ENCODE measurements around the gene MRPL42.
"Not testable (repeated sequence)": the region's sequence is repeated elsewhere in the genome, so short reads cannot be mapped to it uniquely, and the experiment has no call there.

MRPL42 gene

DNA sequence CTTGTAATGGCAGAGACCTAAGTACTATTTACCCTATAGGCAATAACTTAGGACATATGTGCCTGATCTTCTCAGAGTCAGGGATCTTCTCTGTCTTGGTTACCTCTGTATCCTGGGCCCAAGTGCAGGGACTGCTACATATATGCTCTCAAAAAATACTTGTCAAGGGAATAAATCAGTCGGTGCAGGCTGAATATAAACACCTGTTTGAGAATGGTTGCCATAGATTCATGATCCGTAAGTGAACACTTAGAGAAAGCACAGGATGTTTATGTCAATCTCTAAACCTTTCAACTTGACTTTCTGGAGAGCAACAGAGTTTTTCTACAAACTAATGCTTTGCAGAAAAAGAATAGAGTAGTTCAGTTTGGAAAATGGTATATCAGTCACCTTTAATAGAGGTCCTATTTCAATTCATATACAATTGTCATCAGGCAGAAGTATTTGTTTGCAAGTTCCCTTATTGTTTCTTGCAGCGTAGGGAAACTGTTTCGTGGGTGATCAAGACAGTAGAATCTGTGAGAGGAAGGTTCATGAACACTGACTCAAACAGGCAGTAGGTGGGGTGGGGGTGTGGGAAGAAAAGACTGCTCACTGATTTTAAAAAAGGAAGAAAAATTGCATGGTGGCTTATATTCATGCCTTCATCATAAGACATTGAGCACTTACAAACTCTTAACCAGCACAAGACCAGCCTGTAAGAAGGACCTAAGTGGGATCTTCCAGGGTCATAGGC is 19.6 kb upstream of the MRPL42 start:
- no peak for FAIRE-seq

DNA sequence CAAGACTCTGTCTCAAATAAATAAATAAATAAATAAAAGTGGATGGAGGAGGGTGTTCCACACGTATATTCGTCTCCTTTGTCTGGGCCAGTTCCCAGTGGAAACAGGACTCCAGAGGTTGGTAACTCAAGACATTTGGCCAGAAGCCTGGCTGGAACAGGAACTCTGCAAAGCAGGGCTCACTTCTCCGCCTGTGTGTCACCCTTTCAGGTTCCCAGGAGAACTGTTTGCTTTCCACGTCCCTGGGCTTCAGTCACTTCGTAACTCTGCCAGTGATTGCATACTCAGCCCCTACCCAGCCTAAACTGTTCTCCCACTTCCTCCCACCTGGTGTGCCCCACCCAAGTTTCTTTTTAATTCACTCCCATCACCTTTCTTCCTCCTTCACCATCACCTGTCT is 18.5 kb upstream of the MRPL42 start:
- no peak for FAIRE-seq

DNA sequence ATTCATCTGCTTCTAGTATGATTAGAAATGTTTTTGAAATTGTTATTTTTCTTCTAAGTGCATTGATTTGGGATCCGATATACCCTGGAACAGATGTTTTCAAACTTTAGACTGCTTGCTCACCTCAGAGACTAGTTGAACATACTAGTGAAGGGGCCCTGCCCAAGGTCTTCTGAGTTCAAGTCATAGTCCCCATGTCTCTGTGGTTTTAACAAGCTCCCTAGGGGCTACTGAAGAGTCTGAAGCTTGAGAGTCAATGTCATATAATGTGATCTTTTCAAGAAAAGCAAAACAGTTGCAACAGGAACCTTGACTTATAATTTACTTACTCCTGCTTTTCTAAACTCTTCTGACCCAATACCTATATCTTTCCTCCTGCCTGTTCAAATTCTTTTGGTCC is 18.0 kb upstream of the MRPL42 start:
- no peak for FAIRE-seq

DNA sequence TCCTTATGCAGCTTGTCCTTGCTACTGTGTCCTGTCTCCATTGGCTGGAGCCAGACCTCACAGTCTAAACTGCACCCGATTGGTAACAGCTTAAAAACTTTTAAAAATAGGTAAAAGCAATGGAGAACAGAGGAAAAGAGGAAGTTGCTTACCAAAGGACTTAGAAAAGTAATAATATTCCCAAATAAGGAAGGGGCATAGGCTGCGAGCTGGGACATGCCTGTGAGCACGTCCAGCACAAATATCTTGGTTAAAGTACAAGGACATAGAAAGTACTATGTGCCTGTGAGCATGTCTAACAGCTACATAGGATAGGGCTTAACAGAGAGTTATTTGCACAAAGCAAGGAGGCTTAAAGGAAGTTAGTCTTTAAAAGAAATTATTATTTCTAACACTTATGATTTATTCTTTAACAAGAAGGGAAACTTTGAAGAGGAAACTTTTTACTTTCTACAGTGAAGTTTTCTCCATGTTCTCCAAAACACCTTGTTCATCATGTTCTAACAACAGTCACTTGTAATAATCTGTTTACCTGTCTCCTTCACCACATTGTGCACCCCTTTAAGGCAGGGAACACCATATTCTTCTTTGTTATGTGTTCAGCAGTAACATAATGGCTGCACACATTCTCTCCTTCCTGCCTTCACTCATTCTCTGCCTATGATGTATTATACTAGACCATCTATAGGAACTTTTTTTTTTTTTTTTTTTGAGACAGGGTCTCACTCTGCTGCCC is 15.7 kb upstream of the MRPL42 start:
- FAIRE-seq = no peak

DNA sequence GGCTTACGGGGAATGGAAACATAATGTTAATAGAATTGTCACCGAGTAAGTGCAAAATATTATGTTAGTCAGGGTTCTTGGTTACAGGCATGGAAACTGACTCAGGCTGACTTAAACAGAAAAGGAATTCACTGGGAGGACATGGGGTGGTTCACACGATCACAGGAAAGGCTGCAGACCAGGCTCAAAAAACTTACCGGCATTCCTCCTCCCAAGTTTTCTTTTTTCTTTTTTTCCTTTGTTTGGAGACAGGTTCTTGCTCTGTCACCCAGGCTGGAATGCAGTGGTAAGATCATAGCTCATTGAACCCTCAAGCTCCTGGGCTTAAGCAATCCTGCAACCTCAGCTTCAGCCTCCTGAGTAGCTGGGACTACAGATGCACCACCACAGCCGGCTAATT is 13.7 kb upstream of the MRPL42 start:
- FAIRE-seq = no peak

DNA sequence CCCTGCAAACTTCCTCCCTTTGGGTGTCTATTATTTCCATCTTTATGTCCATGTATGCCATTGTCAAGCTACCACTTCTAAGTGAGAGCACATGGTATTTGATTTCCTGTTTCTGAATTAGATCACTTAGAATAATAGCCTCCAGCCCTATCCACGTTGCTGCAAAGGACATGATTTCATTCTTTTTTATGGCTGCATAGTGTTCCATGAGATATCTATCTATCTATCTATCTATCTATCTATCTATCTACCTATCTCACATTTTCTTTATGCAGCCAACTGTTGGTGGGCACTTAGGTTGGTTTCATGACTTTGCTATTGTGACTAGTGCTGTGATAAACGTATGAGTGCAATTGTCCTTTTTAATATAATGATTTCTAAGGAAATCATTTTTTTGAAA is 11.2 kb upstream of the MRPL42 start:
- no peak for FAIRE-seq

DNA sequence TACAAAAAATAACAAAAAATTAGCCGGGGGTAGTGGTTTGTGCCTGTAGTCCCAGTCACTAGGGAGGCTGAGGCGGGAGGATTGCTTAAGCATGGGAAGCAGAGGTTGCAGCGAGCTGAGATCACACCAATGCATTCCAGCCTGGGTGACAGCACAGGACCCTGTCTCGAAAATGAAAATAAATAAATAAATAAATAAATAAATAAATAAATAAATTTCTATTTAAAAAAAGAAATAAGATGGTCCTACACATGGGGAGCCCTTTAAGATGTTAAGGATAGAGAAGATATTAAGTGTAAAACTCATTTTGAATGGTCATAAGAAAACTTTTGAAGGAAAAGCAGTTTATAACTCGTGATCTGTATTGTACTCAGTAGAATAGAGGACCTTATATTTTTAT is 8.2 kb upstream of the MRPL42 start:
- no peak for FAIRE-seq

DNA sequence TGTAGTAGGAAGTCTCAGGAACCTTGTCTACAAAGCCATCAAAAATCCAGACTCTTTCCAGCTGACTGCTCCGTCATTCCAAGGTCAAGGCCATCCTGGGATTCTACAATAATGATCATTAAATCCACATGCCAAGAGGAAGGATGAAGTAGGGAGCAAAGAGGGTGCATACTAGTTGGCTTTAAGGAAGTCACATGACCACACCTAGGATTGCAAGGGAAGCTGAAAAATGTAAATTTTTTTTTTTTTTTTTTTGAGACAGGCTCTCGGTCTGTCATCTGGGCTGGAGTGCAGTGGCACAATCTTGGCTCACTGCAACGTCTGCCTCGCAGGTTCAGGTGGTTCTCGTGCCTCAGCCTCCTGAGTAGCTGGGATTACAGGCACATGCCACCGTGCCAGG is 7.3 kb upstream of the MRPL42 start:
- no peak for FAIRE-seq

DNA sequence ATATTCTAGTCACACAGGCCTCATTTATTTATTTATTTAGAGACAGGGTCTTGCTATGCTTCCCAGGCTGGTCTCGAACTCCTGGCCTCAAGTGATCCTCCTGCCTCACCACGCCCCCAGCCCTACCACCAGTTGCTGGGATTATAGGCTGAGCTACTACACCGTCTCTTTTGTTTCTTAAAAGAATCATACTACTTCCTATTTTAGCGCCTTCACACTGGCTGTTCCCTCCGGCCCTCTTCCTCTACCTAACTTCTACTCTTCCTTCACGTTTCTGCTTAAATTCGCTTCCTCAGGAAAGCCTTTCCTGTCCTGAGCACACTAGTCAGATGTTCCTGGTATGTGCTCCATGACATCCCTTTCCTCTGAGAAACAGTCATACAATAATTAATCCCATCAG is 6.4 kb upstream of the MRPL42 start:
- FAIRE-seq = no peak

DNA sequence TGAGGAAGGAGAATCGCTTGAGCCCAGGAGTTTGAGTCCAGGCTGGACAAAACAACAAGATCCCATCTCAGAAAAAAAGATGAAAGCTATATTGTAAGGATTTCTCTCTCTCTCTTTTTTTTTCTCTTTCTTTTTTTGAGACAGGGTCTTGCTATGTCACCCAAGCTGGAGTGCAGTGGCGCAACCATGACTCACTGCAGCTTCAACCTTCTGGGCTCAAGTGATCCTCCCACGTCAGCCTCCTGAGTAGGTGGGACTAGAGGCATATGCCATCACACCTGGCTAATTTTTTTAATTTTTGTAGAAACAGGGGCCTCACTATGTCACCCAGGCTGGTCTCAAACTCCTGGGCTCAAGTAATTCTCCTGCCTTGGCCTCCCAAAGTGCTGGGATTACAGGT is 5.8 kb upstream of the MRPL42 start:
- no peak for FAIRE-seq

DNA sequence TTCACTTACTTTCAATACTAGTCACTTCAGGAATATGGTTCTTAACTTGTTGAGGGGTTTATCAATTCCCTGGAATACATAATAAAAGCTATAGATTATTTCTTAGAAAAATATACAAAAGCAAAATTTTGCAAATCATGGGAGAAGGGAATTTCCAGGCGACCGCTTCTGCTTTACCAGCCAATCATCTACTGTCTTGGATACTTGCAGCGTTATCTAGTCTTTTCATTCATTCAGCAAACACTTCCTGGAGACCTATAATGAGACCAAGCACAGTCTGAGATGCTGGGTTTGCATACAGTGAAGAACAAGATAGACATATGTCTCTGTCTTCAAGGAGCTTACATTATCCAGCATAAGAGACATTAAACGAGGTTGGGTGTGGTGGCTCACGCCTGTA is 1.5 kb upstream of the MRPL42 start:
- no peak for FAIRE-seq

DNA sequence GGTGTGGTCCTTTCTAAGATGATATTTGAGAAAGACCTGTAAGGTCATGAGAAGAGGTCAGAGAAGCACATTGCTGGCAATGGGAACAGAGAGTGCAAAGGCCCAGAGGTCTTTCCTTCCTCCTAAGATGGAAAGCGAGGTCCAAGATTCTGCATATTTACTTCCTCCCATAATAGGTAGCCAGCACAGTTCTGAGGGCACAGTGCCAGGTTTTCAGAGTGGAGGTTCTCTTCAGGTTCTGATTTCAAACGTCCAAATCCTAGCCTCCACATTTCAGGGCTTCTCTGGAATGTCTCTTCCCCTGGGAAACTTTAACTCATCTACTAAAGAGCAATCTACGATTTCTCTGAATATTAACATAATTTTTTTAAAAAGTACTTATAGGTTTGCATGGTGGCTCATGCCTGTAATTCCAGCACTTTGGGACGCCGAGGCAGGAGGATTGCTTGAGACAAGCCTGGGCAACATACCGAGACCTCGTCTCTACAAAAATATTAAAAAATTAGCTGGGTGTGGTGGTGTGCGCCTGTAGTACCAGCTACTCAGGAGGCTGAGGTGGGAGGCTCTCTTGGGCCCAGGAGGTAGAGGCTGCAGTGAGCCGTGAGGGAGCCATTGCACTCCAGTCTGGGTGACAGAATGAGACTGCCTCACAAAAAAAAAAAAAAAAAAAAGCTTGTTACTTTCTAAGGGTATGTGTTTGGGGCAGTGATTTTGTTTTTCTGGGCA is 526 bp upstream of the MRPL42 start:
- FAIRE-seq = no peak

DNA sequence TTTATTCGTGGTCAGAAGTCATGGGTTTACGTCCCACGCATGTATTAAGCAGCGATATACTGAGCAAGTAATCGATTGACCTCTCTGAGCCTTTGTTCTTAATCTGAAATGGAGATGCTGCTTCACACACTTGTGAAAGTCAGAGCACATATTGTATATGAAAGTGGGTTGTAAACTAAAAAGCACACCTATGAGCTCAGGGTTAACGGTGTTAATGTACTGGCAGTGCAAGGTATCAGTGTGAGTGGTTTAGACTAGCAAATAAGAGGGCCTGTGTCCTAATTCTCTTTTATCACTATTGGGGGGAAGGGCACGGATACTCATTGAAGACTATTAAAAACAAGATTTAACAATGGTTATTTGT is 676 bp downstream of the MRPL42 start:
- FAIRE-seq = no peak

DNA sequence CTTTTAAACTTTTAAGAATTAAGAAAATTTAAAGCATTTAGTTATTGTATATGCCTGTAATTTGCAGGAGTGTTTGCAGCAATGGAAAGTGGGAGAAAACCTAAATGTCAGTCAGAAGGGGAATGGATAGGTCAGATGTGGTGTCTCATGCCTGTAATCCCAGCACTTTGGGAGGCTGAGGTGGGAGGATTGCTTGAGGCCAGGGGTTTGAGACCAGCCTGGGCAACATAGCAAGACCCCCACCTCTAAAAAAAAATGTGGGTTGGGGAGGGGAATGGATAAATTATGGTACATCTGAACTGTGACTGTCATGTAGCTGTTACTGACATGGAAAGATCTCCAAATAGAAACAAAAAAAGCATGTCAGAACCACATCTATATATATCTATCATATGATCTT is 2.1 kb downstream of the MRPL42 start:
- no peak for FAIRE-seq

DNA sequence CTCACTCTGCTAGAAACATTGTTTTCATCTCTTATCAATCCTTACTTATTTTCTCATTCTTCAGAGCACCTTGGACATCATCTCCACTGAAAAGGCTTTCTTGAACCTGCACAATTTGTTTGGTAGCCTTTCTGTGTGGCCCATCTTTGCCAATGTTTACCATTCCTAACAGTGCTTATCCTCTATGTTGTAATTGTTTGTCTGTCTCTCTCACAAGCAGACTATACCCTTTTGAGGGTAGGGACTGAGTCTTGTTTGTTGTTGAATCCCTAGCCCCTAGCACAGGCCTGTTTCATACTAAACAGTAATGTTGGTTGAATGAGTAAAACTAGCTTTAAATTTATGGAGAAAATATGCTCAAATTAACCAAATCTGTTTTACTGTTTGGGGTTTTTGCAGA is 9.2 kb downstream of the MRPL42 start:
- FAIRE-seq = no peak

DNA sequence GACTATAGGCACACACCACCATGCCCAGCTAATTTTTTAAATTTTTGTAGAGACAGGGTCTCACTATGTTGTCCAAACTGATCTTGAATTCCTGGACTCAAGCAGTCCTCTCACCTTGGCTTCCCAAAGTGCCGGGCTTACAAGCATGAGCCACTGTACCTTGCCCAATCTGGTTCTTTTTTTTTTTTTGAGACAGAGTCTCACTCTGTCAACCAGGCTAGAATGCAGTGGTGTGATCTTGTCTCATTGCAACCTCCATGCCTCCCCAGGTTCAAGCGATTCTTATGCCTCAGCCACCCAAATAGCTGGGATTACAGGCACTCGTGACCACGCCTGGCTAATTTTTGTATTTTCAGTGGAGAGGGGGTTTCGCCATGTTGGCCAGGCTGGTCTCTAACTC is 15.4 kb downstream of the MRPL42 start:
- no peak for FAIRE-seq

DNA sequence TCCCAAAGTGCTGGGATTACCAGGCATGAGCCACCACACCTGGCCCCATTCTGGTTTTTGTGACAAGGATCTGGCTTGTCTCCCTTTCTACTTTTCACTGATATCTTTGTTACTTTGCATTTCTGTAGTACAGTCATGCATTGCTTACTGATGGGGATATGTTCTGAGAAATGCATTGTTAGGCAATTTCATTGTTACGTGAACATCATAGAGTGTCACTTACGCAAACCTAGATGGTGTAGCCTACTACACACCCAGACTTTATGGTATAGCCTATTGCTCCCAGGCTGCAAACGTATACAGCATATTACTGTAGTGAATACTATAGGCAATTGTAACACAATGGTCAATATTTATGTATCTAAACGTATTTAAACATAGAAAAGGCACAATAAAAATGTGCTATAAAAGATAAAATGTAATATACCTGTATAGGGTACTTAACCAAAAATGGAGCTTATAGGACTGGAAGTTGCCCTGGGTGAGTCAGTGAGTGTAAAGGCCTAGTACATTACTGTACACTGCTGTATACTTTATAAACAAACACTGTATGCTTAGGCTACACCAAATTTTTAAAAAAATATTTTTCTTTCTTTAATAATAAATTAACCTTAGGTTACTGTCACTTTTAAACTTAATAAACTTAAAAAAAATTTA is 16.0 kb downstream of the MRPL42 start:
- FAIRE-seq = peak; percentile 92

DNA sequence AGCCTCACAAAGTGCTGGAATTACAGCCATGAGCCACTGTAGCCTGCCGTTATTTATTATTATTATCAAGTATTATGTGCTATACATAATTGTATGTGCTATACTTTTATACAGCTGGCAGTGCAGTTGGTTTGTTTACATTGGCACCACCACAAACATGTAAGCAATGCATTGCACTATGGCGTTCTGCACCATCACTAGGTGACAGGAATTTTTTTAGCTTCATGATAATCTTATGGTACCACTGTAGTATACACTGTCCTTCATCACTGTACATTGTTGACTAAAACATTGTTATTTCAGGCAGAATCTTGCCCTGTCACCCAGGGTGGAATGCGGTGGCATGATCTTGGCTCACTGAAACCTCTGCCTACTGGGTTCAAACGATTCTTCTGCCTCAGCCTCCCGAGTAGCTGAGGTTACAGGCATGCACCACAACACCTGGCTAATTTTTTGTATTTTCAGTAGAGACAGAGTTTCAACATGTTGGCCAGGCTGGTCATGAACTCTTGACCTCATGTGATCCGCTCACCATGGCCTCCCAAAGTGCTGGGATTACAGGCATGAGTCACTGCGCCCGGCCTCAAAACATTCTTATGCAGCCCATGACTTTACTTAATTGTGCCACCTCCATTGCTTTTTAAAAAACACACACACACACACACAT is 17.1 kb downstream of the MRPL42 start:
- FAIRE-seq = no peak

DNA sequence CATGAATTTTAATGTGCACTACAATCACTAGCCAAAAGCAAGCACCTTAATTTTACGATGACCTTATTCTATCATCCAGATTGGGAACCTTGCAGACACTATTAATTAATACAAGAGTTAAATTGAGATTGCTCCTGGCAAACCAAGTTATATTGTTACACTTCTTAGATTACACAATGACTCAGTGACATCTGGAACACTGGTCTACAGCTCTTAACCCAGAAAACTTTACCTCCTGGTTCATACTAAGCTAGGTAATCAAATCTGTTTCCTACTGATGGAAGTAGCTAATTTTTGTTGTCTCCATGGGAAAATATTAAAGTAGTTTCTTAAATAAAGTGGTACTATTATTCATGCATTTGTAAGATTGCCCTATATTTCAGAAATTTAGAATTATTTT is 25.5 kb downstream of the MRPL42 start:
- not testable (repeated sequence) for FAIRE-seq

DNA sequence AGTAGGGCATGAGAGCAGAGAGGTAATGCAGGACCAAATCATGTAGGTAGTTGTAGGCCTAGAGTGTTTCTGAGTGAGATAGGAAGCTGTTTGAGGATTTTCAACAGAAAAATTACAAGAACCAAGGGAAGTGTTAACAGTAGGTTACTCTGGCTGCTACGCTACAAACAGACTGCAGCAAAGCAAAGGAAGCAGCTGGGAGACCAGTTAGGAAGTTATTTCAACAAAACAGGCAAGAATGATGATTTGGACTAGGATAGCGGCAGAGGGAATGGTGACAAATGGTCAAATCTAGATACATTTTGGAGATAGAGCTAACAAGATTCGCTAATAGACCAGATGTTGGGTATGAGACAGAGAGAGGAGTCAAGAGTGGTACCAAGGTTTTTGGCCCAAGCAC is 26.8 kb downstream of the MRPL42 start:
- FAIRE-seq = no peak

DNA sequence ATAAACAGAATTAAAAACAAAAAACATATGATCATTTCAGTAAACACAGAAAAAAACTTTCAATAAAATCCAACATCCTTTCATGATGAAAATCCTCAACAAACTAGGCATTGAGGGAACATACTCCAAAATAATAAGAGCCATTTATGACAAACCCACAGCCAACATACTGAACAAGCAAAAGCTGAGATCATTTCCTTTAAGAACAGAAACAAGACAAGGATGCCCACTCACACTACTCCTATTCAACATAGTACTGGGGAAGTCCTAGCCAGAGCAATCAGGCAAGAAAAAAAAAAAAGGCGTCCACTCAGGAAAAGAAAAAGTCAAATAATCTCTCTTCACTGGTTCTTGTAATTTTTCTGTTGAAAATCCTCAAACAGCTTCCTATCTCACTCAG is 30.1 kb downstream of the MRPL42 start:
- no peak for FAIRE-seq

DNA sequence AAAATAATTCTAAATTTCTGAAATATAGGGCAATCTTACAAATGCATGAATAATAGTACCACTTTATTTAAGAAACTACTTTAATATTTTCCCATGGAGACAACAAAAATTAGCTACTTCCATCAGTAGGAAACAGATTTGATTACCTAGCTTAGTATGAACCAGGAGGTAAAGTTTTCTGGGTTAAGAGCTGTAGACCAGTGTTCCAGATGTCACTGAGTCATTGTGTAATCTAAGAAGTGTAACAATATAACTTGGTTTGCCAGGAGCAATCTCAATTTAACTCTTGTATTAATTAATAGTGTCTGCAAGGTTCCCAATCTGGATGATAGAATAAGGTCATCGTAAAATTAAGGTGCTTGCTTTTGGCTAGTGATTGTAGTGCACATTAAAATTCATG is 31.5 kb downstream of the MRPL42 start:
- peak; percentile 69 for FAIRE-seq

DNA sequence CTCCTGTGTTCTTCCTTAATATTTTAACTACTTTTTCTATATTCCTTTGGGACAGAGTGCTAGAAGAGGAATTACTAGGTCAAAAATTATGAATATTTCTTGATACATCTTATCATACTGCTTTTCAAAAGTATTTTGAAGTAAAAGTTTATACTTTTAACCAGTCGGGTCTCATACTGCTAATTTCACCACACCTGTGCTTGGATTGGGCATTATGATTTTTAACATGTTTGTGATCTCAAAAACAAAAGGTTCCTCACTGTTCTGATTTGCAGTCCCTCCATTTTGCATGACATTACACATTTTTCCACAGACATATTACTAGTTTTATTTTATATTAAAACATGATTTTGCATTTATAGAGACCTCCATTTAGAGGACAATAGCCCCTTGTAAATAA is 32.9 kb downstream of the MRPL42 start:
- no peak for FAIRE-seq

All from G401.6 (cell line).